Spleen (tissue), 7 donors: ENCODE results near the gene RND2.
"Not testable (repeated sequence)": the region's sequence is repeated elsewhere in the genome, so short reads cannot be mapped to it uniquely, and the experiment has no call there.

Experiments
- POLR2A ChIP-seq, 3 donors: fragments of 450-650 bp; IDR thresholded peaks; one replicate each; pipeline ENCODE4 v1.5.1; 2017; ENCODE audit warnings: antibody characterized with exemption in 3 of 3, mild to moderate bottlenecking in 1 of 3
- POLR2AphosphoS5 ChIP-seq, 3 donors: sonication (generic); formaldehyde crosslinking; IDR thresholded peaks; one replicate each; pipeline ENCODE4 v1.5.1; 2017; ENCODE audit warnings: antibody characterized with exemption in 3 of 3
- TF ChIP-seq, protein P1 (sequence below), 11 experiments: fragments of 200-600 bp in 7 of 11; fragments of 450-650 bp in 4 of 11; sonication (generic) in 4 of 11; IDR thresholded peaks in 8 of 11; conservative IDR thresholded peaks in 3 of 11; 1 replicate in 7 of 11; 2 replicates in 4 of 11; pipeline versions ENCODE4 v1.4.0 to v1.8.0; 2016 to 2021; ENCODE audit warnings: antibody characterized with exemption in 11 of 11, inconsistent platforms in 4 of 11, mild to moderate bottlenecking in 1 of 11
- donor health status: DM: no; HTN: no; CAD: no; lungs with moderate emphysema.
- donor health status: DM: no; HTN: no; CAD: no.
- donor health status: DM: no; HTN: no; CAD: no.

DNA sequence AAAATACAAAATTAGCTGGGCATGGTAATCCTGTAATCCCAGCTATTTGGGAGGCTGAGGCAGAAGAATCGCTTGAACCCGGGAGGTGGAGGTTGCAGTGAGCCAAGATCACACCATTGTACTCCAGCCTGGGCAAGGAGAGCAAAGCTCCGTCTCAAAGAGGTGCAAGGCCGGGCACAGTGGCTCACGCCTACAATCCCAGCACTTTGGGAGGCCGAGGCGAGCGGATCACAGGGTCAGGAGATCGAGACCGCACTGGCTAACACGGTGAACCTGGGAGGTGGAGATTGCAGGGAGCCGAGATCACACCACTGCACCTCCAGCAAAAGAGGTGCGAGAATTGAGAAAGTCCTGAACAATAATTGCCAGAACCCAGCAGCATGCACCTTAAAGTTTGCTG lies 24.1 kb upstream of the RND2 start:
- TF ChIP-seq, protein P1, sequence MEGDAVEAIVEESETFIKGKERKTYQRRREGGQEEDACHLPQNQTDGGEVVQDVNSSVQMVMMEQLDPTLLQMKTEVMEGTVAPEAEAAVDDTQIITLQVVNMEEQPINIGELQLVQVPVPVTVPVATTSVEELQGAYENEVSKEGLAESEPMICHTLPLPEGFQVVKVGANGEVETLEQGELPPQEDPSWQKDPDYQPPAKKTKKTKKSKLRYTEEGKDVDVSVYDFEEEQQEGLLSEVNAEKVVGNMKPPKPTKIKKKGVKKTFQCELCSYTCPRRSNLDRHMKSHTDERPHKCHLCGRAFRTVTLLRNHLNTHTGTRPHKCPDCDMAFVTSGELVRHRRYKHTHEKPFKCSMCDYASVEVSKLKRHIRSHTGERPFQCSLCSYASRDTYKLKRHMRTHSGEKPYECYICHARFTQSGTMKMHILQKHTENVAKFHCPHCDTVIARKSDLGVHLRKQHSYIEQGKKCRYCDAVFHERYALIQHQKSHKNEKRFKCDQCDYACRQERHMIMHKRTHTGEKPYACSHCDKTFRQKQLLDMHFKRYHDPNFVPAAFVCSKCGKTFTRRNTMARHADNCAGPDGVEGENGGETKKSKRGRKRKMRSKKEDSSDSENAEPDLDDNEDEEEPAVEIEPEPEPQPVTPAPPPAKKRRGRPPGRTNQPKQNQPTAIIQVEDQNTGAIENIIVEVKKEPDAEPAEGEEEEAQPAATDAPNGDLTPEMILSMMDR (IDR thresholded peaks at IDR 0.05 in 8 of 11, conservative IDR thresholded peaks at IDR 0.05 in 3 of 11): not testable (repeated sequence)
- TF ChIP-seq POLR2AphosphoS5 (IDR thresholded peaks at IDR 0.05): peak in 2 of 3 donors; percentile 31 to 51
- not testable (repeated sequence) for TF ChIP-seq POLR2A (IDR thresholded peaks at IDR 0.05)
